PFSK-1 (cell line): ENCODE measurements around the gene UNC13C.

ENCODE experiments used
- FOXP2 ChIP-seq: optimal IDR thresholded peaks from 2 replicates; pipeline ENCODE3; 2011; ENCODE audit warnings: borderline replicate concordance, control low read depth, inconsistent platforms; ENCODE audit not compliant: insufficient read depth; ENCODE audit errors: extremely low read length, extremely low read depth
- POLR2AphosphoS5 ChIP-seq: IDR thresholded peaks from 2 replicates; pipeline ENCODE4 v1.6.1; 2012; ENCODE audit warnings: low read depth, mild to moderate bottlenecking, control low read depth, low read length, moderate library complexity
- SIN3A ChIP-seq: IDR thresholded peaks from 2 replicates; pipeline ENCODE4 v1.6.1; 2012; ENCODE audit warnings: mild to moderate bottlenecking, low read length, moderate library complexity, borderline replicate concordance; ENCODE audit not compliant: insufficient read depth
- TAF1 ChIP-seq: IDR thresholded peaks from 2 replicates; pipeline ENCODE4 v1.6.1; 2012; ENCODE audit warnings: low read length, control low read depth, borderline replicate concordance; ENCODE audit not compliant: insufficient read depth
- TF ChIP-seq, protein P1 (sequence below), 2 experiments: IDR thresholded peaks; 2 replicates each; pipeline versions ENCODE4 v1.6.1 to v1.8.0; 2011 to 2012; ENCODE audit warnings: low read depth in 2 of 2, low read length in 2 of 2, control low read depth in 1 of 2, inconsistent platforms in 1 of 2, mild to moderate bottlenecking in 1 of 2, moderate library complexity in 1 of 2; ENCODE audit not compliant: insufficient read depth in 1 of 2

The UNC13C gene

DNA sequence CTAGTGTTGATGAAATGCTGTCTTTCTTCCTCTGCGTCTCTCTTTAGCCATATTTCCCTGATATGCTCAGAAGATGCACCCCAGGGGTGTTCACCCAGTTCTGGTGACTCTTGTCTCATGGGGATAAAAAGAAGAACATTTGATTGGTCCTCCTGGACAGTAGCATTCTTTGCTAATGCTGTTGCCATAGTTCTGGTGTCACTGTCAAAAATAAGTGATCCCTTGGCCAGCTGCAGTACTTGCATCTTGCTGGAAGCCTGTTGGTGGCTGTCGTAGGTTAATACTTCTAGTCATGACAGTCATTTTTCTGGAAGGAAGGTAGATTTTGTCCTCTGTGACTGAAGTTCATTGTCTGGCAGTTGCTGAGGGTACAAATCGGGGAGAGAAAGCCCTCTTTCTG is 124.5 kb downstream of the UNC13C start:
- TF ChIP-seq, protein P1, sequence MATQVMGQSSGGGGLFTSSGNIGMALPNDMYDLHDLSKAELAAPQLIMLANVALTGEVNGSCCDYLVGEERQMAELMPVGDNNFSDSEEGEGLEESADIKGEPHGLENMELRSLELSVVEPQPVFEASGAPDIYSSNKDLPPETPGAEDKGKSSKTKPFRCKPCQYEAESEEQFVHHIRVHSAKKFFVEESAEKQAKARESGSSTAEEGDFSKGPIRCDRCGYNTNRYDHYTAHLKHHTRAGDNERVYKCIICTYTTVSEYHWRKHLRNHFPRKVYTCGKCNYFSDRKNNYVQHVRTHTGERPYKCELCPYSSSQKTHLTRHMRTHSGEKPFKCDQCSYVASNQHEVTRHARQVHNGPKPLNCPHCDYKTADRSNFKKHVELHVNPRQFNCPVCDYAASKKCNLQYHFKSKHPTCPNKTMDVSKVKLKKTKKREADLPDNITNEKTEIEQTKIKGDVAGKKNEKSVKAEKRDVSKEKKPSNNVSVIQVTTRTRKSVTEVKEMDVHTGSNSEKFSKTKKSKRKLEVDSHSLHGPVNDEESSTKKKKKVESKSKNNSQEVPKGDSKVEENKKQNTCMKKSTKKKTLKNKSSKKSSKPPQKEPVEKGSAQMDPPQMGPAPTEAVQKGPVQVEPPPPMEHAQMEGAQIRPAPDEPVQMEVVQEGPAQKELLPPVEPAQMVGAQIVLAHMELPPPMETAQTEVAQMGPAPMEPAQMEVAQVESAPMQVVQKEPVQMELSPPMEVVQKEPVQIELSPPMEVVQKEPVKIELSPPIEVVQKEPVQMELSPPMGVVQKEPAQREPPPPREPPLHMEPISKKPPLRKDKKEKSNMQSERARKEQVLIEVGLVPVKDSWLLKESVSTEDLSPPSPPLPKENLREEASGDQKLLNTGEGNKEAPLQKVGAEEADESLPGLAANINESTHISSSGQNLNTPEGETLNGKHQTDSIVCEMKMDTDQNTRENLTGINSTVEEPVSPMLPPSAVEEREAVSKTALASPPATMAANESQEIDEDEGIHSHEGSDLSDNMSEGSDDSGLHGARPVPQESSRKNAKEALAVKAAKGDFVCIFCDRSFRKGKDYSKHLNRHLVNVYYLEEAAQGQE (IDR thresholded peaks at IDR 0.05; ENCODE audit: insufficient read depth in 1 of 2, low read depth in 2 of 2, low read length in 2 of 2) = no peak
- TF ChIP-seq POLR2AphosphoS5 = no peak
- no peak for TF ChIP-seq FOXP2
- TF ChIP-seq SIN3A = no peak
- TF ChIP-seq TAF1 = no peak

DNA sequence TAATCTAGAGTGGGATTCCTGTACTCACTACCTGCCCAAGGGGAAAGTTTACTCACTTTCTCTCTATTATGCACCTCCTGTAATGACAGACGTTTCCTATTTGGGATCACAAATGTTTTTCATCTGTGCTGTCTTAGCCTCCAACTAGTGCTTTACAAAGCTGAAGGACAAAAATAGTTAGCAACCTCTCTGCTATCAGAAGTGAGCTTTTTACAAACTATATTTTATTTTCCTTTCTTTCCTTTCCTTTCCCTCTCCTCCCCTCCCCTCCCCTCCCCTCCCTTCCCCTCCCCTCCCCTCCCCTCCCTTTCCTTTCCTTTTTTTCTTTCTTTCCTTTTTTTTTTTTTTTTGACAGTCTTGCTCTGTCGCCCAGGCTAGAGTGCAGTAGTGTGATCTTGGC is 130.8 kb downstream of the UNC13C start:
- TF ChIP-seq SIN3A (no peak), FOXP2 (no peak), TAF1 (no peak), POLR2AphosphoS5 (no peak)
- TF ChIP-seq, protein P1 (IDR thresholded peaks at IDR 0.05; ENCODE audit: insufficient read depth in 1 of 2, low read depth in 2 of 2, low read length in 2 of 2) = no peak

DNA sequence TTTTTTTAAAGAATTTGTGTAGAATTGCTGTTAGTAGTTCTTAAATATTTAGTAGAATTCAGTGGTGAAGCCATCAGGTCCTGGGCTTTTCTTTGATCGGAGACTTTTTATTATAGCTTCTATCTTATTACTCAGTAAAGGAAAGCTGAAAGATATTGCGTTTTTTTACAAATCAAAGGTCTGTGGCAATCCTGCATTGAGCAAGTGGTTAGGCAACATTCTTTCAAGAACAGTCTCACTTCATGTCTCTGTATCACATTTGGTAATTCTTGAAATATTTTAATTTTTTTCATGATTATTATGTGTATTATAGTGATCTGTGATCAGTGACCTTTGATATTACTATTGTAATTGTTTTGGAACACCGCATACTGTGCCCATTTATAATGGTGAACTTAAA is 140.8 kb downstream of the UNC13C start:
- TF ChIP-seq TAF1 (no peak), FOXP2 (no peak), SIN3A (no peak), POLR2AphosphoS5 (no peak)
- TF ChIP-seq, protein P1 (IDR thresholded peaks at IDR 0.05; ENCODE audit: insufficient read depth in 1 of 2, low read depth in 2 of 2, low read length in 2 of 2) = no peak

DNA sequence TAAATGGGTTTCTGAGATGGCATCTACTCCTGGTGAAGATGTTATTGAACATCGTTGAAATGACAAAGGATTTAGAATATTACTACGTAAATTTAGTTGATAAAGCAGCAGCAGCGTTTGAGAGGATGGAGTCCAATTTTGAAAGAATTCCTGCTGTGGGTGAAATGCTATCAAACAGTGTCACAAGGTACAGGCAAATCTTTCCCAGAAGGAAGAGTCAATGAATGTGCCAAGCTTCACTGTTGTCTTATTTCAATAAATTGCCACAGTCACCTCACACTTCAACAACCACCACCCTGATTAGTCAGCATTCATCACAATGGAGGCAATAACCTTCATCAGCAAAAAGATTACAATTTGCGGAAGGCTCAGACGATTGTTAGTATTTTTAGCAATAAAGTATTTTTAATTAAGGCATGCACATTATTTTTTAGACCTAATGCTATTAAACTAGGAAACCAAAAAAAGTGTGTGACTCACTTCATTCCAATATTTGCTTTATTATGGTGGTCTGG is 142.8 kb downstream of the UNC13C start:
- TF ChIP-seq SIN3A = no peak
- TF ChIP-seq, protein P1 (IDR thresholded peaks at IDR 0.05; ENCODE audit: insufficient read depth in 1 of 2, low read depth in 2 of 2, low read length in 2 of 2) = no peak
- TF ChIP-seq POLR2AphosphoS5 = no peak
- no peak for TF ChIP-seq FOXP2
- no peak for TF ChIP-seq TAF1

DNA sequence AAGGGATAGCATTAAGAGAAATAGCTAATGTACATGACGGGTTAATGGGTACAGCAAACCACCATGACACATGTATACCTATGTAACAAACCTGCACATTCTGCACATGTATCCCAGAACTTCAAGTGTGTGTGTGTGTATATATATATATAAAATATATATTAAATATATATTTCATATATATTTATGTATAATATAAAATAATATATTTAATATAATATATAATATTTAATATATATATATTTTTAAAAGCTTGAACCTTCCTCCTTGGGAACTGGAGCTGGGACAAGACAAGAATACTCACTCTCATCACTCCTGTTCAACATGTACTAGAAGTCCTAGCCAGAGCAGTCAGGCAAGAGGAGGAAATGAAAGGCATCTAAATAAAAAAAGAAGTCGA is 149.3 kb downstream of the UNC13C start:
- TF ChIP-seq SIN3A = no peak
- TF ChIP-seq TAF1 = no peak
- no peak for TF ChIP-seq POLR2AphosphoS5
- TF ChIP-seq, protein P1 (IDR thresholded peaks at IDR 0.05; ENCODE audit: insufficient read depth in 1 of 2, low read depth in 2 of 2, low read length in 2 of 2) = no peak
